H7 (cell line): ENCODE data around the gene EGF. TPM values are rescaled to one million over a fixed set of nuclear protein-coding genes. Genes with fewer than 3 reads are reported as not detected.
"Not testable (repeated sequence)": the region's sequence is repeated elsewhere in the genome, so short reads cannot be mapped to it uniquely, and the experiment has no call there.

Experiments used
- DNase-seq: peaks from one replicate; pipeline ENCODE4 v3.0.0; 2012
- H3K27me3 ChIP-seq: 2 replicates; pipeline ENCODE4 v1.6.0; 2011; ENCODE audit warnings: mild to moderate bottlenecking, low read length; ENCODE audit not compliant: control insufficient read depth, insufficient read depth
- H3K36me3 ChIP-seq: replicated peaks from 2 replicates; pipeline ENCODE4 v1.5.1; 2011; ENCODE audit warnings: low read length; ENCODE audit not compliant: control insufficient read depth, insufficient read depth
- H3K4me3 ChIP-seq: 2 replicates; pipeline ENCODE4 v1.5.1; 2011; ENCODE audit warnings: low read depth, mild to moderate bottlenecking, control low read depth, low read length, moderate library complexity; ENCODE audit not compliant: insufficient read depth
- total RNA-seq: library from RNA; depleted of rRNA; stranded (reverse); fragments of >200 nt; shearing (Covaris generic); gene quantifications from 2 replicates; pipeline ENCODE4 v1.2.3, GENCODE V29; 2014

EGF gene
- total RNA-seq, 1 experiment from 2014 or later: 5.3 TPM

- DNase-seq, H3K4me3 ChIP-seq, H3K36me3 ChIP-seq: not testable (repeated sequence)
Observed at GRCh38 chr4:109937352-109937751, 24.7 kb downstream of the EGF start.

GRCh38 chr4:109939190-109939589 is 26.5 kb downstream of the EGF start:
- H3K36me3 ChIP-seq: no peaks in the 10 kb centered on the region
- no peaks in the 10 kb centered on the region for H3K27me3 ChIP-seq
- H3K4me3 ChIP-seq: no peak overlapping the region
- DNase-seq: no peak

More at GRCh38 chr4:109937352-109937751, 24.7 kb downstream of the EGF start:
- H3K27me3 ChIP-seq: not testable (repeated sequence)

GRCh38 chr4:109942292-109942926 is 29.7 kb downstream of the EGF start:
- Histone ChIP-seq H3K36me3 (no peaks in the 10 kb centered on the region), H3K4me3 (no peak overlapping the region), H3K27me3 (no peaks in the 10 kb centered on the region)
- no peak for DNase-seq

GRCh38 chr4:109943745-109944144 is 31.1 kb downstream of the EGF start:
- Histone ChIP-seq H3K4me3 (no peak overlapping the region), H3K27me3 (no peaks in the 10 kb centered on the region), H3K36me3 (no peaks in the 10 kb centered on the region)
- DNase-seq: no peak

GRCh38 chr4:109944591-109944990 is 31.9 kb downstream of the EGF start:
- no peak for DNase-seq
- H3K27me3 ChIP-seq: no peaks in the 10 kb centered on the region
- no peak overlapping the region for H3K4me3 ChIP-seq
- H3K36me3 ChIP-seq: no peaks in the 10 kb centered on the region

- H3K27me3 ChIP-seq: no peaks in the 10 kb centered on the region
- H3K4me3 ChIP-seq: no peak overlapping the region
- DNase-seq: no peak
- no peaks in the 10 kb centered on the region for H3K36me3 ChIP-seq
Observed at GRCh38 chr4:109945056-109945455, 32.4 kb downstream of the EGF start.

GRCh38 chr4:109946120-109946519 is 33.4 kb downstream of the EGF start:
- DNase-seq: no peak
- Histone ChIP-seq H3K36me3 (no peaks in the 10 kb centered on the region), H3K27me3 (no peaks in the 10 kb centered on the region), H3K4me3 (no peak overlapping the region)

GRCh38 chr4:109947457-109947856 is 34.8 kb downstream of the EGF start:
- no peak for DNase-seq
- Histone ChIP-seq H3K4me3 (no peak overlapping the region), H3K27me3 (no peaks in the 10 kb centered on the region), H3K36me3 (no peaks in the 10 kb centered on the region)

- Histone ChIP-seq H3K27me3 (no peaks in the 10 kb centered on the region), H3K36me3 (no peaks in the 10 kb centered on the region), H3K4me3 (no peak overlapping the region)
- DNase-seq: no peak
Observed at GRCh38 chr4:109947918-109948317, 35.2 kb downstream of the EGF start.

- not testable (repeated sequence) for H3K4me3 ChIP-seq, H3K27me3 ChIP-seq, H3K36me3 ChIP-seq, DNase-seq
Observed at GRCh38 chr4:109949099-109949718, 36.5 kb downstream of the EGF start.

GRCh38 chr4:109952612-109953011 is 39.9 kb downstream of the EGF start:
- no peak for DNase-seq
- Histone ChIP-seq H3K4me3 (no peak overlapping the region), H3K36me3 (no peaks in the 10 kb centered on the region), H3K27me3 (no peaks in the 10 kb centered on the region)

- Histone ChIP-seq H3K36me3 (no peaks in the 10 kb centered on the region), H3K27me3 (no peaks in the 10 kb centered on the region), H3K4me3 (no peak overlapping the region)
- no peak for DNase-seq
Observed at GRCh38 chr4:109953556-109953955, 40.9 kb downstream of the EGF start.

- no peak for DNase-seq
- Histone ChIP-seq H3K27me3 (no peaks in the 10 kb centered on the region), H3K36me3 (no peaks in the 10 kb centered on the region), H3K4me3 (no peak overlapping the region)
Observed at GRCh38 chr4:109955146-109955545, 42.5 kb downstream of the EGF start.

- DNase-seq: no peak
- H3K36me3 ChIP-seq: no peaks in the 10 kb centered on the region
- H3K27me3 ChIP-seq: no peaks in the 10 kb centered on the region
- H3K4me3 ChIP-seq: no peak overlapping the region
Observed at GRCh38 chr4:109957227-109957626, 44.5 kb downstream of the EGF start.

GRCh38 chr4:109959195-109959594 is 46.5 kb downstream of the EGF start:
- no peak overlapping the region for H3K4me3 ChIP-seq
- H3K36me3 ChIP-seq: no peaks in the 10 kb centered on the region
- no peak for DNase-seq
- H3K27me3 ChIP-seq: no peaks in the 10 kb centered on the region
